ENCODE measurements around the gene BICRA. TPM values are rescaled to one million over a fixed set of nuclear protein-coding genes. Genes with fewer than 3 reads are reported as not detected.
A peak's percentile ranks its signal among the peaks of the same experiment; 100 is the strongest.

BICRA gene
- total and polyA plus RNA-seq, 9 of the 15 experiments (the other 6 are each of a cell fraction or from before 2014, with no cell fraction given) = 0.01 to 8.8 (median 1.2) TPM

GRCh38 chr19:47745010-47745901 lies 136.3 kb downstream of the BICRA start, which contains the start of gene NOP53 (continued):
- TF ChIP-seq HINFP (tag; conservative IDR thresholded peaks at IDR 0.05; ENCODE audit: low read depth) = peak; percentile 57; the same call in 1 of the 2 replicates
- no peak for TF ChIP-seq MECOM (CRISPR knock-in tag; IDR thresholded peaks at IDR 0.05)
- TF ChIP-seq ZBED1 (IDR thresholded peaks at IDR 0.05) = no peak
- no peak for TF ChIP-seq ZNF165 (CRISPR knock-in tag; IDR thresholded peaks at IDR 0.05; ENCODE audit: borderline replicate concordance)
- no peak for TF ChIP-seq TAL1 (IDR thresholded peaks at IDR 0.05)
- no peak for TF ChIP-seq E2F1 (CRISPR knock-in tag; IDR thresholded peaks at IDR 0.05)
- no peak for TF ChIP-seq YBX1 (IDR thresholded peaks at IDR 0.05)
- TF ChIP-seq NONO (IDR thresholded peaks at IDR 0.05; ENCODE audit: low read depth in 2 of 2, low read length in 1 of 2) = peak in 1 of 2 experiments; percentile 61; a peak in 1 of 4 replicates
- TF ChIP-seq ZNF785 (CRISPR knock-in tag; IDR thresholded peaks at IDR 0.05) = no peak
- no peak for TF ChIP-seq MCM5 (IDR thresholded peaks at IDR 0.05; ENCODE audit: low read depth)
- no peak for TF ChIP-seq KDM2B (CRISPR knock-in tag; IDR thresholded peaks at IDR 0.05)
- TF ChIP-seq FIP1L1 (IDR thresholded peaks at IDR 0.05; ENCODE audit: low read depth, low read length, poor library complexity, severe bottlenecking) = peak; percentile 89
- TF ChIP-seq XRCC3 (IDR thresholded peaks at IDR 0.05) = no peak
- no peak for TF ChIP-seq CHD2 (IDR thresholded peaks at IDR 0.05; ENCODE audit: low read depth, low read length)
- no peak for TF ChIP-seq ZFPM2 (CRISPR knock-in tag; IDR thresholded peaks at IDR 0.05)
- TF ChIP-seq PTBP1 (IDR thresholded peaks at IDR 0.05; ENCODE audit: low read depth, low read length) = no peak
- TF ChIP-seq U2AF2 (optimal IDR thresholded peaks at IDR 0.05; ENCODE audit: low read depth, low read length) = no peak
- TF ChIP-seq CREBBP (IDR thresholded peaks at IDR 0.05; ENCODE audit: low read depth, low read length) = no peak
- no peak for TF ChIP-seq MTF1 (CRISPR knock-in tag; IDR thresholded peaks at IDR 0.05; ENCODE audit: borderline replicate concordance)
- TF ChIP-seq ZNF124 (CRISPR knock-in tag; IDR thresholded peaks at IDR 0.05) = no peak
- peak; percentile 94 for TF ChIP-seq PHF8 (IDR thresholded peaks at IDR 0.05; ENCODE audit: borderline replicate concordance, low read length)
- TF ChIP-seq ADNP (tag; IDR thresholded peaks at IDR 0.05) = no peak
- peak; percentile 53; the same call in 1 of the 2 replicates for TF ChIP-seq SMAD4 (CRISPR knock-in tag; conservative IDR thresholded peaks at IDR 0.05)
- no peak for TF ChIP-seq ZNF507 (tag; conservative IDR thresholded peaks at IDR 0.05)
- TF ChIP-seq CGGBP1 (CRISPR knock-in tag; IDR thresholded peaks at IDR 0.05) = no peak
- no peak for TF ChIP-seq ZNF740 (CRISPR knock-in tag; IDR thresholded peaks at IDR 0.05)
- TF ChIP-seq ZNF740 (tag; IDR thresholded peaks at IDR 0.05) = no peak

All from K562 (cell line).